ENCODE data around the gene BRD3OS.

Gene BRD3OS

DNA sequence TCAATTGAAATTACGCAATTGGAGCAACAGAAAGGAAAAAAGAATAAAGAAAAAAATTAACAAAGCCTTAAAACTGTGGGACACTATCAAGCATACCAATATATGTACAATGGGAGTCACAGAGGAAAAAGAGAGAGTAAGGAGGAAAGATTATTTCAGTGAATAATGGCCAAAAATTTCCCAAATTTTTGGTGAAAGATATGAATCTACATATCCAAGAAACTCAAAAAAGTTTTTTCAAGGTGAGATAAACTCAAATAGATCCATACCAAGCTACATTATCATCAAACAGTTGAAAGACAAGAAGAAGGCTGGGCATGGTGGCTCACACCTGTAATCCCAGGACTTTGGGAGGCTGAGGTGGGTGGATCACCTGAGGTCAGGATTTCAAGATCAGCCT is 51.4 kb downstream of the BRD3OS start:
- TF ChIP-seq TCF12 (IDR thresholded peaks at IDR 0.05; ENCODE audit: low read depth) (no peak), EGR1 (IDR thresholded peaks at IDR 0.05) (no peak)

Measured in Ishikawa (cell line).